Adrenal gland (tissue), 5 donors: ENCODE data around the gene FOXS1.

Experiments used
- CTCF ChIP-seq, 6 experiments: fragments of 450-650 bp in 4 of 6; fragments of 200-600 bp in 2 of 6; sonication (generic) in 1 of 6; IDR thresholded peaks; 1 replicate in 5 of 6; 2 replicates in 1 of 6; pipeline versions ENCODE4 v1.5.1 to v1.8.0; 2016 to 2021; ENCODE audit warnings: antibody characterized with exemption in 6 of 6, mild to moderate bottlenecking in 2 of 6, moderate library complexity in 1 of 6
- POLR2A ChIP-seq, 2 donors: fragments of 450-650 bp; IDR thresholded peaks; one replicate each; pipeline ENCODE4 v1.6.1; 2017; ENCODE audit warnings: antibody characterized with exemption in 2 of 2, mild to moderate bottlenecking in 2 of 2, moderate library complexity in 1 of 2
- donor health status: DM: no; HTN: no; CAD: no.

- TF ChIP-seq CTCF (IDR thresholded peaks at IDR 0.05) (no peak), POLR2A (IDR thresholded peaks at IDR 0.05) (no peak)
These were observed 25.2 kb downstream of the FOXS1 start for GRCh38 chr20:31820228-31820627.
